HL-60 (cell line): ENCODE data around the gene SATB2.

Experiments used
- POLR2AphosphoS5 ChIP-seq: IDR thresholded peaks from 2 replicates; pipeline ENCODE4 v1.6.1; 2012; ENCODE audit warnings: low read depth
- SPI1 ChIP-seq: IDR thresholded peaks from 2 replicates; pipeline ENCODE4 v1.6.1; 2012; ENCODE audit warnings: low read depth, mild to moderate bottlenecking, borderline replicate concordance

DNA sequence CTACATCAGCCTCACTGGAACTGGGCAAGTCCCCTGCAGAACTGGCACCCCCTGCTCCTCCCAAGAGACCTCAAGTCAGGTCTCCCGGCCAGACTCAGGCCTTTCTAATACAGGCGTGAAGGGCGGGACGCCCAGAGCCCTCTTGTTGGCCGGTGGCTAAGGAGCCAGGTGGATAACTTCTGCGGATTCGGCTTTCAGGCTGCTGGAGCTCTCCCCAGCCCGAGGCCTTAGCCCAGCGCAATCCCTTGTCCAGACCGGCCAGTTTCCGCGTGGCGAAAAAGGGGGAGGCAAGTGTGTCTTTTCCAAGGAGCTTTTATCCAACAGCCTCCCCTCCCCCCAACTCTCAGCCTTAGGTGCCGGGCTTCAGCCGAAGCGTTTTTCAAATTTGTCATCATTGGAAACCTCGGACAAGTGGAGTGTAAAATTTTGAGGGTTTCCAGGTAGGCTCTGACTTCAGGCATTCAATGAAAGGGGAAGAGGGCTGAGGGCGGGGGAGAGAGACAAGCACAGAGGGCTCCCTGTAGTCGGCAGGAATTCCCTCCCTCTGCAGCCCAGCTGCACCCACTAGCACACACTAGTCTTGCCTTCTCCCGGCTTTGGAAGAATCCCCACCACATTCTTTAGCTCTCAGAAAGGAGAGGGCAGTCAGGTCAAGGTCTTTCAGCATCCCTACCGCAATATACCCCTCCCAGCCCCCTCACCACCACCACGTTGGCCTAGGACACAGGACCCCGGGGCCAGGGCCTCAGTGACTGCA lies 9.5 kb upstream of the SATB2 start:
- TF ChIP-seq POLR2AphosphoS5 (no peak), SPI1 (no peak)
